NT2/D1 (cell line): ENCODE measurements around the gene SLC22A31.

Source experiments
- DNase-seq: peaks from one replicate; pipeline ENCODE4 v3.0.0-alpha.2; 2011; ENCODE audit warnings: low read depth, low spot score
- H3K27me3 ChIP-seq: 2 replicates; pipeline ENCODE4 v1.6.0; 2011; ENCODE audit warnings: mild to moderate bottlenecking; ENCODE audit not compliant: insufficient read length, insufficient read depth
- H3K36me3 ChIP-seq: 2 replicates; pipeline ENCODE4 v1.6.1; 2011; ENCODE audit warnings: mild to moderate bottlenecking, low read length, mixed read lengths; ENCODE audit not compliant: insufficient read depth, insufficient read length
- H3K4me1 ChIP-seq: 2 replicates; pipeline ENCODE4 v1.5.1; 2011; ENCODE audit not compliant: insufficient read depth, insufficient read length
- H3K4me3 ChIP-seq: 2 replicates; pipeline ENCODE4 v1.5.1; 2011; ENCODE audit warnings: low read depth; ENCODE audit not compliant: insufficient read length
- H3K9ac ChIP-seq: 2 replicates; pipeline ENCODE4 v1.6.0; 2011; ENCODE audit warnings: low read depth; ENCODE audit not compliant: insufficient read length
- H3K9me3 ChIP-seq: 2 replicates; pipeline ENCODE4 v1.5.1; 2011; ENCODE audit warnings: mild to moderate bottlenecking, low read length; ENCODE audit not compliant: insufficient read depth
- SUZ12 ChIP-seq: IDR thresholded peaks from 2 replicates; pipeline ENCODE4 v1.6.1; 2011; ENCODE audit not compliant: insufficient read length, insufficient read depth; ENCODE audit errors: extremely low read depth
- YY1 ChIP-seq: IDR thresholded peaks from 2 replicates; pipeline ENCODE4 v1.6.1; 2011; ENCODE audit not compliant: insufficient read length, insufficient read depth
- ZNF274 ChIP-seq: IDR thresholded peaks from 2 replicates; pipeline ENCODE4 v1.6.1; 2011; ENCODE audit warnings: mild to moderate bottlenecking, low read depth, low read length

Gene SLC22A31

GRCh38 chr16:89150090-89150835, 50.1 kb downstream of the SLC22A31 start:
- DNase-seq = no peak
- no peak overlapping the region for H3K4me3 ChIP-seq
- H3K4me1 ChIP-seq = peaks cover 2% of the 10 kb centered on the region
- peaks cover 24% of the 10 kb centered on the region; the same call in 1 of the 2 replicates for H3K9me3 ChIP-seq
- TF ChIP-seq YY1 (no peak), ZNF274 (no peak)
- H3K36me3 ChIP-seq = peaks cover 54% of the 10 kb centered on the region
- H3K27me3 ChIP-seq = no peaks in the 10 kb centered on the region
- no peak overlapping the region for H3K9ac ChIP-seq

DNA sequence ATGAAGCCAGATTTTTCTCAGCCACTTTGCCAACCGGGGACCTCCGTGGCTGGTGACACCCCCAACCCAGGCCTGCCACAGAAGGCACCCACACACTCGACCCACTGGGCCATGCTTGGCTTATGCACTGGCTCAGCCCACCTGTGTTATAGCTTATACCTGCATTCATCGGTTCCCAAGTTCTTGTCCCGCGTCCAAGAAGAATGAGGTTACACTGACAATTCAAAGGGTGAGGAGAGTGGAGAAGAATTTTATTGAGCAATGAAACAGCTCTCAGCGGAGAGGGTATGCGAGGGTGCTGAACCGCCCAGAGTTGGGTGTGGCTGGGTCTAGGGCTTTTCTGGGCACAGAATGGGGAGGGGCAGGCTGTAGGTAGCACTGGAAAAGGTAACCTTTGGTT, 51.0 kb downstream of the SLC22A31 start:
- Histone ChIP-seq H3K4me1 (no peaks in the 10 kb centered on the region), H3K9ac (no peak overlapping the region), H3K27me3 (no peaks in the 10 kb centered on the region), H3K4me3 (no peak overlapping the region), H3K9me3 (peaks cover 24% of the 10 kb centered on the region; the same call in 1 of the 2 replicates), H3K36me3 (peaks cover 62% of the 10 kb centered on the region)
- DNase-seq = no peak
- TF ChIP-seq YY1 (no peak), SUZ12 (no peak), ZNF274 (no peak)

GRCh38 chr16:89147085-89147817, 53.1 kb downstream of the SLC22A31 start:
- no peaks in the 10 kb centered on the region for H3K4me1 ChIP-seq
- H3K36me3 ChIP-seq = peaks cover 74% of the 10 kb centered on the region
- no peaks in the 10 kb centered on the region for H3K27me3 ChIP-seq
- no peak for TF ChIP-seq SUZ12
- no peak for TF ChIP-seq YY1
- no peak for TF ChIP-seq ZNF274
- no peak overlapping the region for H3K9ac ChIP-seq
- no peak for DNase-seq
- H3K9me3 ChIP-seq = peaks cover 24% of the 10 kb centered on the region; the same call in 1 of the 2 replicates
- no peak overlapping the region for H3K4me3 ChIP-seq

GRCh38 chr16:89146211-89147005, 53.9 kb downstream of the SLC22A31 start:
- no peak overlapping the region for H3K9ac ChIP-seq
- H3K27me3 ChIP-seq = no peaks in the 10 kb centered on the region
- peaks cover 24% of the 10 kb centered on the region; the same call in 1 of the 2 replicates for H3K9me3 ChIP-seq
- TF ChIP-seq YY1 (no peak), SUZ12 (no peak), ZNF274 (no peak)
- no peaks in the 10 kb centered on the region for H3K4me1 ChIP-seq
- peaks cover 78% of the 10 kb centered on the region for H3K36me3 ChIP-seq
- no peak for DNase-seq
- H3K4me3 ChIP-seq = no peak overlapping the region
